GM12875 (cell line): Measurements from ENCODE around the gene TRAPPC8.
"Not testable (repeated sequence)": the region's sequence is repeated elsewhere in the genome, so short reads cannot be mapped to it uniquely, and the experiment has no call there.

Source experiments
- H3K4me3 ChIP-seq: one replicate; pipeline ENCODE4 v1.5.1; 2011; ENCODE audit warnings: low read depth, low read length, control low read depth
- TF ChIP-seq, protein P1 (sequence below): IDR thresholded peaks from 2 replicates; pipeline ENCODE4 v1.5.1; 2011; ENCODE audit warnings: low read depth, mild to moderate bottlenecking, control low read depth, inconsistent platforms, low read length, moderate library complexity, borderline replicate concordance; ENCODE audit not compliant: insufficient read depth

The TRAPPC8 gene

GRCh38 chr18:31941010-31941809 lies 1.7 kb downstream of the TRAPPC8 start:
- TF ChIP-seq, protein P1, sequence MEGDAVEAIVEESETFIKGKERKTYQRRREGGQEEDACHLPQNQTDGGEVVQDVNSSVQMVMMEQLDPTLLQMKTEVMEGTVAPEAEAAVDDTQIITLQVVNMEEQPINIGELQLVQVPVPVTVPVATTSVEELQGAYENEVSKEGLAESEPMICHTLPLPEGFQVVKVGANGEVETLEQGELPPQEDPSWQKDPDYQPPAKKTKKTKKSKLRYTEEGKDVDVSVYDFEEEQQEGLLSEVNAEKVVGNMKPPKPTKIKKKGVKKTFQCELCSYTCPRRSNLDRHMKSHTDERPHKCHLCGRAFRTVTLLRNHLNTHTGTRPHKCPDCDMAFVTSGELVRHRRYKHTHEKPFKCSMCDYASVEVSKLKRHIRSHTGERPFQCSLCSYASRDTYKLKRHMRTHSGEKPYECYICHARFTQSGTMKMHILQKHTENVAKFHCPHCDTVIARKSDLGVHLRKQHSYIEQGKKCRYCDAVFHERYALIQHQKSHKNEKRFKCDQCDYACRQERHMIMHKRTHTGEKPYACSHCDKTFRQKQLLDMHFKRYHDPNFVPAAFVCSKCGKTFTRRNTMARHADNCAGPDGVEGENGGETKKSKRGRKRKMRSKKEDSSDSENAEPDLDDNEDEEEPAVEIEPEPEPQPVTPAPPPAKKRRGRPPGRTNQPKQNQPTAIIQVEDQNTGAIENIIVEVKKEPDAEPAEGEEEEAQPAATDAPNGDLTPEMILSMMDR, result no peak
- peak overlapping the region; percentile 81 for H3K4me3 ChIP-seq

GRCh38 chr18:31934773-31935172 lies 8.2 kb downstream of the TRAPPC8 start:
- H3K4me3 ChIP-seq, result not testable (repeated sequence)

- no peak overlapping the region for H3K4me3 ChIP-seq
- TF ChIP-seq, protein P1, result no peak
Measured at GRCh38 chr18:31931886-31932240, 11.1 kb downstream of the TRAPPC8 start.

GRCh38 chr18:31931163-31931885 lies 11.6 kb downstream of the TRAPPC8 start:
- no peak overlapping the region for H3K4me3 ChIP-seq
- TF ChIP-seq, protein P1, result no peak

GRCh38 chr18:31929273-31929672 lies 13.7 kb downstream of the TRAPPC8 start:
- no peak overlapping the region for H3K4me3 ChIP-seq
- TF ChIP-seq, protein P1, result no peak

DNA sequence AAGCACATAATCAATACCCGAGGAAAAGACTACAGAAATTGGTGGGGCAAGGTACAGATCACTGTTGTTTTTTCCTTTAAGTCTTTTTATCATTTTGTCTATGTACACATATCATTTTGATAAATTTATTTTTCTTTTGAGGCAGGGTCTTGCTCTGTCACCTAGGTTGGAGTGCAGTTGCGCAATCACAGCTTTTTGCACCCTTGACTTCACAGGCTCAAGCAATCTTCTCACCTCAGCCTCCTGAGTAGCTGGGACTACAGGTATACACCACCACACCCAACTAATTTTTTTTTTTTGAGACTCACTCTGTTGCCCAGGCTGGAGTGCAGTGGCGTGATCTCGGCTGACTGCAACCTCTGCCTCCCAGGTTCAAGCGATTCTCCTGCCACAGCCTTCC lies 15.9 kb downstream of the TRAPPC8 start:
- H3K4me3 ChIP-seq, result not testable (repeated sequence)

GRCh38 chr18:31920277-31920676 lies 22.7 kb downstream of the TRAPPC8 start:
- TF ChIP-seq, protein P1, result no peak
- H3K4me3 ChIP-seq, result no peak overlapping the region

DNA sequence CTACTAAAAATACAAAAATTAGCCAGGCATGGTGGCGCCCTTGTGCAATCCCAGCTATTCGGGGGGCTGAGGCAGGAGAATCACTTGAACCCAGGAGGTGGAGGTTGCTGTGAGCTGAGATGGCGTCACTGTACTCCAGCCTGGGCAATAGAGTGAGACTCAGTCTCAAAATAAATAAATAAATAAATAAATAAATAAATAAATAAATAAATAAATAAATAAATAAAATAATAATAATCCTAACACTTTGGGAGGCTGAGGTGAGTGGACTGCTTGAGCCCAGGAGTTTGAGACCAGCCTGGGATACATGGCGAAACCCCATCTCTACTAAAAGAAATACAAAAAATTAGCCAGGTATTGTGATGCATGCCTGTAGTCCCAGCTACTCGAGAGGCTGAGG lies 23.6 kb downstream of the TRAPPC8 start:
- not testable (repeated sequence) for H3K4me3 ChIP-seq
